HEK293 (cell line): ENCODE measurements around the gene TAF10.
A peak's percentile ranks its signal among the peaks of the same experiment; 100 is the strongest.

ENCODE experiments used
- CTCF ChIA-PET: fragments of 350-600 bp; formaldehyde crosslinking; extraction: SDS; loops from one replicate; lab custom pipeline; 2021; ENCODE audit warnings: antibody characterized with exemption; lab: Yijun Ruan, JAX
- POLR2A ChIA-PET: fragments of 300-600 bp; formaldehyde crosslinking; extraction: SDS; loops from one replicate; lab custom pipeline; 2020; ENCODE audit warnings: antibody characterized with exemption, inconsistent platforms; lab: Yijun Ruan, JAX
- H3K27ac ChIP-seq: fragments of 200-500 bp; sonication (Bioruptor generic); 2 replicates; pipeline ENCODE4 v1.5.1; 2014; ENCODE audit warnings: low read depth, low read length, control low read depth, inconsistent platforms; ENCODE audit errors: extremely low read depth
- H3K36me3 ChIP-seq, 2 experiments: fragments of 200-500 bp in 1 of 2; sonication (Bioruptor generic) in 1 of 2; 1 replicate in 1 of 2; 2 replicates in 1 of 2; pipeline ENCODE4 v1.5.1; 2014 to 2017; ENCODE audit warnings: inconsistent platforms in 2 of 2, low read length in 2 of 2; ENCODE audit not compliant: control insufficient read depth in 2 of 2, insufficient read depth in 1 of 2
- H3K4me1 ChIP-seq: fragments of 200-500 bp; sonication (Bioruptor generic); 2 replicates; pipeline ENCODE4 v1.5.1; 2014; ENCODE audit warnings: mild to moderate bottlenecking, low read length, inconsistent platforms; ENCODE audit not compliant: control insufficient read depth, insufficient read depth
- H3K4me3 ChIP-seq: 2 replicates; pipeline ENCODE4 v1.5.1; 2011; ENCODE audit warnings: low read depth, mild to moderate bottlenecking, control low read depth, low read length, moderate library complexity
- H3K9me3 ChIP-seq: fragments of 200-500 bp; sonication (Bioruptor generic); 2 replicates; pipeline ENCODE4 v1.5.1; 2014; ENCODE audit warnings: low read depth, low read length, inconsistent platforms; ENCODE audit not compliant: control insufficient read depth, insufficient read depth
- ATF2 ChIP-seq: fragments of 450-650 bp; formaldehyde crosslinking; IDR thresholded peaks from 2 replicates; pipeline ENCODE4 v1.5.1; 2016; ENCODE audit warnings: missing biosample characterization, missing genetic modification characterization, low read depth
- BCL11A ChIP-seq: fragments of 450-650 bp; formaldehyde crosslinking; IDR thresholded peaks from 2 replicates; pipeline ENCODE4 v1.5.1; 2016; ENCODE audit warnings: low read depth, missing biosample characterization, missing genetic modification characterization
- GLI2 ChIP-seq: fragments of 450-650 bp; formaldehyde crosslinking; IDR thresholded peaks from 2 replicates; pipeline ENCODE4; 2017; ENCODE audit warnings: missing biosample characterization, missing genetic modification characterization, low read depth, borderline replicate concordance
- KLF10 ChIP-seq: fragments of 450-650 bp; IDR thresholded peaks from 2 replicates; pipeline ENCODE4 v1.5.1; 2018; ENCODE audit warnings: missing biosample characterization, mild to moderate bottlenecking, missing genetic modification characterization
- KLF9 ChIP-seq: fragments of 450-650 bp; formaldehyde crosslinking; IDR thresholded peaks from 2 replicates; pipeline ENCODE4 v1.5.1; 2016; ENCODE audit warnings: missing biosample characterization, missing genetic modification characterization, low read depth
- PATZ1 ChIP-seq: fragments of 450-650 bp; formaldehyde crosslinking; IDR thresholded peaks from 2 replicates; pipeline ENCODE4 v1.5.1; 2016; ENCODE audit warnings: missing biosample characterization, missing genetic modification characterization
- SCRT2 ChIP-seq: fragments of 450-650 bp; formaldehyde crosslinking; IDR thresholded peaks from 2 replicates; pipeline ENCODE4 v1.5.1; 2016; ENCODE audit warnings: missing biosample characterization, missing genetic modification characterization
- SP2 ChIP-seq: fragments of 450-650 bp; formaldehyde crosslinking; IDR thresholded peaks from 2 replicates; pipeline ENCODE4 v1.5.1; 2016; ENCODE audit warnings: missing biosample characterization, missing genetic modification characterization
- ZBTB20 ChIP-seq: fragments of 450-650 bp; formaldehyde crosslinking; IDR thresholded peaks from 2 replicates; pipeline ENCODE4 v1.5.1; 2016; ENCODE audit warnings: missing biosample characterization, missing genetic modification characterization
- ZBTB48 ChIP-seq: fragments of 450-650 bp; formaldehyde crosslinking; IDR thresholded peaks from 2 replicates; pipeline ENCODE4 v1.5.1; 2016; ENCODE audit warnings: missing biosample characterization, missing genetic modification characterization
- ZBTB6 ChIP-seq: fragments of 450-650 bp; formaldehyde crosslinking; IDR thresholded peaks from 2 replicates; pipeline ENCODE4 v1.5.1; 2017; ENCODE audit warnings: missing biosample characterization, missing genetic modification characterization
- ZFP41 ChIP-seq: fragments of 450-650 bp; formaldehyde crosslinking; IDR thresholded peaks from 2 replicates; pipeline ENCODE4 v1.5.1; 2016; ENCODE audit warnings: missing biosample characterization, missing genetic modification characterization, borderline replicate concordance
- ZNF146 ChIP-seq: fragments of 450-650 bp; formaldehyde crosslinking; IDR thresholded peaks from 2 replicates; pipeline ENCODE4 v1.5.1; 2016; ENCODE audit warnings: missing biosample characterization, missing genetic modification characterization
- ZNF155 ChIP-seq: fragments of 450-650 bp; formaldehyde crosslinking; IDR thresholded peaks from 2 replicates; pipeline ENCODE4 v1.5.1; 2016; ENCODE audit warnings: missing biosample characterization, missing genetic modification characterization
- ZNF174 ChIP-seq: fragments of 450-650 bp; formaldehyde crosslinking; IDR thresholded peaks from 2 replicates; pipeline ENCODE4 v1.5.0; 2017; ENCODE audit warnings: missing biosample characterization, mild to moderate bottlenecking, missing genetic modification characterization
- ZNF48 ChIP-seq: fragments of 450-650 bp; formaldehyde crosslinking; IDR thresholded peaks from 2 replicates; pipeline ENCODE4 v1.5.1; 2016; ENCODE audit warnings: missing biosample characterization, missing genetic modification characterization
- ZNF560 ChIP-seq: fragments of 450-650 bp; formaldehyde crosslinking; IDR thresholded peaks from 2 replicates; pipeline ENCODE4 v1.5.1; 2017; ENCODE audit warnings: missing biosample characterization, missing genetic modification characterization, borderline replicate concordance
- ZNF704 ChIP-seq: fragments of 450-650 bp; formaldehyde crosslinking; IDR thresholded peaks from 2 replicates; pipeline ENCODE4 v1.5.1; 2016; ENCODE audit warnings: missing biosample characterization, missing genetic modification characterization
- TF ChIP-seq, protein P1 (sequence below): fragments of 450-650 bp; formaldehyde crosslinking; conservative IDR thresholded peaks from 2 replicates; pipeline ENCODE4 v1.5.1; 2016; ENCODE audit warnings: low read depth, missing biosample characterization, missing genetic modification characterization
- TF ChIP-seq, protein P2 (sequence below): fragments of 450-650 bp; formaldehyde crosslinking; IDR thresholded peaks from 2 replicates; pipeline ENCODE4 v1.5.1; 2016; ENCODE audit warnings: missing biosample characterization, missing genetic modification characterization

Gene TAF10

GRCh38 chr11:6607190-6607795 lies 4.7 kb downstream of the TAF10 start:
- H3K27ac ChIP-seq, result peak overlapping the region; percentile 13; the same call in 1 of the 2 replicates
- TF ChIP-seq ATF2 (tag by site-specific recombination), result no peak
- peak; percentile 63 for TF ChIP-seq SCRT2 (tag by site-specific recombination)
- no peak for TF ChIP-seq ZNF146 (tag by site-specific recombination)
- peak; percentile 20; the same call in 1 of the 2 replicates for TF ChIP-seq KLF10 (tag by site-specific recombination)
- TF ChIP-seq ZNF48 (tag by site-specific recombination), result no peak
- no peak for TF ChIP-seq BCL11A
- H3K36me3 ChIP-seq, result peaks cover 0 to 47% of the 10 kb centered on the region in 2 experiments; a peak in 1 of 3 replicates
- ChIA-PET POLR2A (interaction anchor here (0.7 to 1.5 kb wide), 7 partner anchors 12 to 126 kb away, joined by 3 to 12 read pairs (median 4); partner anchors contain the start of genes ARFIP2, MRPL17, TIMM10B and TPP1), CTCF (interaction anchor here (0.7 to 1.7 kb wide), 6 partner anchors 10 to 228 kb away, joined by 3 to 5 read pairs (median 4); partner anchors contain the start of gene MRPL17)
- no peaks in the 10 kb centered on the region for H3K4me1 ChIP-seq
- no peaks in the 10 kb centered on the region for H3K9me3 ChIP-seq
- no peak overlapping the region for H3K4me3 ChIP-seq

DNA sequence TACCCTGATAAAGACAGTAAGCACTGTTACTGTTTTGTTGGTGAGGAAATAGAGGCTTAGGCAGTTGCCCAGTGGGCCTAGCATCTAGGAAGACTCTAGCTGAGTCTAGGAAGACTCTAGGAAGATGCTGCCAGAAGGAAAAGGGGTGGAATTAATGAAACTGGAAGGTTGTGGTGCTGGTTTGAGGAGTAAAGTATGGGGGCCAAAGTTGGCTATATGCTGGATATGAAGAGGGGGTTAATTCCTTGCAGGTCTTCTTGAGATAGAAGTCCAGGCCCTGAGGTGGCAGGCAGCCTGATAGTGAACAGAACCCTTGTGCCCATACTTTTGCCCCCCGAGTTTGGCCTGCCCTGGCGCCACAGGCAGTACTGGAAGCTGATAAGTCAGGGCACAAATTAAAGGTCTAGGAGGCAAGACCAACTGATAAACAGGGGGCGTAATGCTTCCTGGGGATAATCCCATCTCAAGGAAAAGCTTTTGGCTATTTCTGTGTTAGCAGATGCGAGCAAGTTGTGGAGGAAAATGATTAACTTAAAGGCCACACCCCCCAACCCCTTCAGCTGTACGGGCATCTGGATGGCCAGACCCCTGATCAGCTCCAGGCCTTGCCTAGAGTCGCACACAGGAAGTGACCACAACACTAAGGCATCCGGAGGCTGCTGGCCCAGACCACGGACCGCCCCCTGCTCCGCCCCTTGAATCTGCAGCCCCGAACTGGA lies 5.4 kb downstream of the TAF10 start:
- H3K9me3 ChIP-seq, result no peaks in the 10 kb centered on the region
- peak overlapping the region; percentile 4; the same call in 1 of the 2 replicates for H3K27ac ChIP-seq
- no peaks in the 10 kb centered on the region for H3K4me1 ChIP-seq
- ChIA-PET POLR2A (interaction anchor here (0.7 to 1.5 kb wide), 7 partner anchors 12 to 125 kb away, joined by 3 to 12 read pairs (median 4); partner anchors contain the start of genes ARFIP2, MRPL17, TIMM10B and TPP1), CTCF (interaction anchor here (0.7 to 1.7 kb wide), 6 partner anchors 11 to 227 kb away, joined by 3 to 5 read pairs (median 4); partner anchors contain the start of gene MRPL17)
- H3K4me3 ChIP-seq, result no peak overlapping the region
- H3K36me3 ChIP-seq, result peaks cover 0 to 53% of the 10 kb centered on the region in 2 experiments; a peak in 1 of 3 replicates
- TF ChIP-seq ZNF704 (tag by site-specific recombination) (no peak), KLF9 (tag by site-specific recombination) (peak; percentile 79), ZBTB20 (tag by site-specific recombination) (peak; percentile 96), ZNF155 (no peak), ZBTB6 (0 out of 2 replicates have a peak, but pooled peaks have one; percentile 42), PATZ1 (tag by site-specific recombination) (0 out of 2 replicates have a peak, but pooled peaks have one; percentile 37), ZNF174 (no peak), ZBTB48 (tag by site-specific recombination) (no peak), ZFP41 (tag by site-specific recombination) (no peak), KLF10 (tag by site-specific recombination) (peak; percentile 76), GLI2 (tag by site-specific recombination) (no peak), SP2 (peak; percentile 84), ZNF560 (tag by site-specific recombination) (no peak)
- TF ChIP-seq, protein P1, sequence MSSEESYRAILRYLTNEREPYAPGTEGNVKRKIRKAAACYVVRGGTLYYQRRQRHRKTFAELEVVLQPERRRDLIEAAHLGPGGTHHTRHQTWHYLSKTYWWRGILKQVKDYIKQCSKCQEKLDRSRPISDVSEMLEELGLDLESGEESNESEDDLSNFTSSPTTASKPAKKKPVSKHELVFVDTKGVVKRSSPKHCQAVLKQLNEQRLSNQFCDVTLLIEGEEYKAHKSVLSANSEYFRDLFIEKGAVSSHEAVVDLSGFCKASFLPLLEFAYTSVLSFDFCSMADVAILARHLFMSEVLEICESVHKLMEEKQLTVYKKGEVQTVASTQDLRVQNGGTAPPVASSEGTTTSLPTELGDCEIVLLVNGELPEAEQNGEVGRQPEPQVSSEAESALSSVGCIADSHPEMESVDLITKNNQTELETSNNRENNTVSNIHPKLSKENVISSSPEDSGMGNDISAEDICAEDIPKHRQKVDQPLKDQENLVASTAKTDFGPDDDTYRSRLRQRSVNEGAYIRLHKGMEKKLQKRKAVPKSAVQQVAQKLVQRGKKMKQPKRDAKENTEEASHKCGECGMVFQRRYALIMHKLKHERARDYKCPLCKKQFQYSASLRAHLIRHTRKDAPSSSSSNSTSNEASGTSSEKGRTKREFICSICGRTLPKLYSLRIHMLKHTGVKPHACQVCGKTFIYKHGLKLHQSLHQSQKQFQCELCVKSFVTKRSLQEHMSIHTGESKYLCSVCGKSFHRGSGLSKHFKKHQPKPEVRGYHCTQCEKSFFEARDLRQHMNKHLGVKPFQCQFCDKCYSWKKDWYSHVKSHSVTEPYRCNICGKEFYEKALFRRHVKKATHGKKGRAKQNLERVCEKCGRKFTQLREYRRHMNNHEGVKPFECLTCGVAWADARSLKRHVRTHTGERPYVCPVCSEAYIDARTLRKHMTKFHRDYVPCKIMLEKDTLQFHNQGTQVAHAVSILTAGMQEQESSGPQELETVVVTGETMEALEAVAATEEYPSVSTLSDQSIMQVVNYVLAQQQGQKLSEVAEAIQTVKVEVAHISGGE (tag by site-specific recombination), result peak; percentile 28; the same call in 1 of the 2 replicates
- TF ChIP-seq, protein P2, sequence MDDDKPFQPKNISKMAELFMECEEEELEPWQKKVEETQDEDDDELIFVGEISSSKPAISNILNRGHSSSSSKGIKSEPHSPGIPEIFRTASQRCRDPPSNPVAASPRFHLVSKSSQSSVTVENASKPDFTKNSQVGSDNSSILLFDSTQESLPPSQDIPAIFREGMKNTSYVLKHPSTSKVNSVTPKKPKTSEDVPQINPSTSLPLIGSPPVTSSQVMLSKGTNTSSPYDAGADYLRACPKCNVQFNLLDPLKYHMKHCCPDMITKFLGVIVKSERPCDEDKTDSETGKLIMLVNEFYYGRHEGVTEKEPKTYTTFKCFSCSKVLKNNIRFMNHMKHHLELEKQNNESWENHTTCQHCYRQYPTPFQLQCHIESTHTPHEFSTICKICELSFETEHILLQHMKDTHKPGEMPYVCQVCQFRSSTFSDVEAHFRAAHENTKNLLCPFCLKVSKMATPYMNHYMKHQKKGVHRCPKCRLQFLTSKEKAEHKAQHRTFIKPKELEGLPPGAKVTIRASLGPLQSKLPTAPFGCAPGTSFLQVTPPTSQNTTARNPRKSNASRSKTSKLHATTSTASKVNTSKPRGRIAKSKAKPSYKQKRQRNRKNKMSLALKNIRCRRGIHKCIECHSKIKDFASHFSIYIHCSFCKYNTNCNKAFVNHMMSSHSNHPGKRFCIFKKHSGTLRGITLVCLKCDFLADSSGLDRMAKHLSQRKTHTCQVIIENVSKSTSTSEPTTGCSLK (tag by site-specific recombination), result no peak
